Measurements from ENCODE around the gene NRG3. TPM values are rescaled to one million over a fixed set of nuclear protein-coding genes. Genes with fewer than 3 reads are reported as not detected.

NRG3 gene
- total RNA-seq, 2 experiments from 2014 or later: not detected

DNA sequence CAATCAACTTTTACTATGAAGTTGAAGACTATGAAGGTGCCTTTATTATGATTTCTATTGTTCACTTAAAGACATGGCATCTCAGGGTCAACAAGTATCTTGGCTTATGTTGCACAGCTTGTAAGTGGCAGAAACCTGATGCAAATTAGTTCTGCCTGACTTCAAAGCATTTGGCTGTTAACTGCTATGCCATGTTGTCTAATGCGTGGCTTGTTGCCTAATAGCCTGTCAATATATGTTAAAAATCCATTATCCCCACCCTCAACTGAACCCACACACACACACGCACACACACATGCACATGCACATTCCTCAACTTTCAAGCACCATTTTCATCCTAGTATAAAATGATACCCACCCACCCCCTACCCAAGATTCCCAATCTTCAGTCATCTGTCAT lies 217.1 kb downstream of the NRG3 start:
- POLR2A ChIA-PET: no interaction called here
- Mint-ChIP-seq H3K9me3 (peaks cover 5% of the 10 kb centered on the region), H3K36me3 (no peaks in the 10 kb centered on the region), H3K27me3 (no peaks in the 10 kb centered on the region), H3K27ac (no peak overlapping the region), H3K4me3 (no peak overlapping the region), H3K4me1 (no peaks in the 10 kb centered on the region)
- DNase-seq: no peak
- ATAC-seq (ENCODE audit: low read depth): no peak

DNA sequence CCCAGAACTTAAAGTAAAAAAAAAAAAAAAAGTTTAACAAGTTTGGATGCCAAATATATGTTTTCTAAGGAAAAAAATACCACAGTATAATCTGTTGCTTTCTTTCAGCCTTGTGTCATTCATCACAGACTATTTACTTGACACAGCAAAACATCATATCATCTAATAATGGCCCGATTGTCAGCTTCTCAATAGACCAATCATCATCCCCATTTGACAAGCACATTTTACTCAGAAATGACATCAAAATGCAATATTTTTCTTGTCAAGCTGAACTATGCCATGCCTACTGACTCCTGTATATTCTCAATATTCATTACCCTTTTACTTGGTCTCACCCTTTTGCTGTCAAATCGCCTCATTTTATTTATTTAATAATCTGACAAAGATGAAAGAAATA lies 249.7 kb downstream of the NRG3 start:
- no peak overlapping the region for H3K27ac Mint-ChIP-seq
- no peaks in the 10 kb centered on the region for H3K4me1 Mint-ChIP-seq
- H3K27me3 Mint-ChIP-seq: no peaks in the 10 kb centered on the region
- peaks cover 2% of the 10 kb centered on the region for H3K9me3 Mint-ChIP-seq
- no peaks in the 10 kb centered on the region for H3K36me3 Mint-ChIP-seq
- POLR2A ChIA-PET: no interaction called here
- H3K4me3 Mint-ChIP-seq: no peak overlapping the region
- DNase-seq (no peak), ATAC-seq (ENCODE audit: low read depth) (no peak)

DNA sequence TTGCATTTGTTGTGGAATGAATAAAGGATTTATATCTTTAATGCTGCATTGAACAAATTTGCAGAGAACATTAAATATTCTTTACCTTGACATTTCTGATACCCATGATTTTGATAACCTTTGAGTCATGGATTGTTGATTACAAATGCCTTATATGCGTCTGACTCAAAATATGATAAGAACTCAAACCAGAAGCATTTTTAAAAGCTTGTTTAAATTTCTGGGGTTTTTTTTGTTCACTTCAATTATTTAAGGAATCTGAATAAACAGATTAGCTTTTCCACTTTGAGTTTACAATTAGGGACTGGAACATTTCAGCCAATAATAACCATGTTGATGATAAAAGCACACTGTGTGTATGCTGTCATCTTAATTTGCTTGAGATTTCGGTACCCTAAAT lies 253.5 kb downstream of the NRG3 start:
- ATAC-seq (ENCODE audit: low read depth) (no peak), DNase-seq (no peak)
- peaks cover 5% of the 10 kb centered on the region for H3K9me3 Mint-ChIP-seq
- no peaks in the 10 kb centered on the region for H3K36me3 Mint-ChIP-seq
- no peaks in the 10 kb centered on the region for H3K4me1 Mint-ChIP-seq
- H3K27me3 Mint-ChIP-seq: no peaks in the 10 kb centered on the region
- H3K27ac Mint-ChIP-seq: no peak overlapping the region
- POLR2A ChIA-PET: no interaction called here
- H3K4me3 Mint-ChIP-seq: no peak overlapping the region

DNA sequence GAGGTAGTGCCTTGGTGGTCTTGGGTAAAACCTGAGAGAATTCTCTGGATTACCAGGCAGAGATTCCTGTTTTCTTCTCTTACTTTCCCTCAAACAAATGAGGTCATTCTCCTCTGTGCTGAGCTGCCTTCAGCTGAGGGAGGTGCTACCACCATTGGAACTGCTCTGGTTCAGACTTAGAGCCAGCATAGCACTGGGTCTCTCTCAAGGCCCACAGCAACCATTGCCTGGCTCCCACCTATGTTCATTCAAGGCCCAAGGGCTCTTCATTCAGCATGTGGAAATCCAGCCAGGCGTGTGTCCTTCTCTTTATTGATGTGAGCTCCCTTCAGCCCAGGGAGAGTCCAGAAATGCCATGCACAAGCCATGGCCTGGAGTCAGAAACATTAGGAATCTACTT lies 261.1 kb downstream of the NRG3 start:
- H3K4me3 Mint-ChIP-seq: no peak overlapping the region
- no peaks in the 10 kb centered on the region for H3K4me1 Mint-ChIP-seq
- ATAC-seq (ENCODE audit: low read depth): no peak
- no peaks in the 10 kb centered on the region for H3K27me3 Mint-ChIP-seq
- no peaks in the 10 kb centered on the region for H3K36me3 Mint-ChIP-seq
- peaks cover 10% of the 10 kb centered on the region for H3K9me3 Mint-ChIP-seq
- POLR2A ChIA-PET: no interaction called here
- DNase-seq: no peak
- H3K27ac Mint-ChIP-seq: no peak overlapping the region

DNA sequence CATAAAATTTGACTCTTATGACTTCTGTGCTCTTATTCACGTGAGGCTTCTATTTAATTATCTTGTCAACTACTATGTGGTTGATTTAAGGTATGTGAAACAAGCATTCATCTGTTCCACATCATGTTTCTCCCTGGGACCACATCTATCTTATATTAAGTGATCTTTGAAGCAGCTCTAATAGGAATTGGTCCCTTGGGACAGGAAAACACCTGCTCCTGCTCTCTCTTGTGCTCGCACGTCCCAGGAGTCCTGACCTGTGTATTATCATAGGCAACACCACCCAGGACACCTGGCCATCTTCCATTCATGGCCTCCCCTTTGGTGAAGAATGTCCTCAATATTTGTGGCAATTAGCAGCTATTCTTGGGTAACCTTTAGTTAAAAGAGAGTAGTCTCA lies 269.2 kb downstream of the NRG3 start:
- no peak overlapping the region for H3K4me3 Mint-ChIP-seq
- no peaks in the 10 kb centered on the region for H3K4me1 Mint-ChIP-seq
- H3K9me3 Mint-ChIP-seq: no peaks in the 10 kb centered on the region
- ATAC-seq (ENCODE audit: low read depth) (no peak), DNase-seq (no peak)
- no peak overlapping the region for H3K27ac Mint-ChIP-seq
- H3K36me3 Mint-ChIP-seq: no peaks in the 10 kb centered on the region
- POLR2A ChIA-PET: no interaction called here
- peaks cover 2% of the 10 kb centered on the region for H3K27me3 Mint-ChIP-seq

DNA sequence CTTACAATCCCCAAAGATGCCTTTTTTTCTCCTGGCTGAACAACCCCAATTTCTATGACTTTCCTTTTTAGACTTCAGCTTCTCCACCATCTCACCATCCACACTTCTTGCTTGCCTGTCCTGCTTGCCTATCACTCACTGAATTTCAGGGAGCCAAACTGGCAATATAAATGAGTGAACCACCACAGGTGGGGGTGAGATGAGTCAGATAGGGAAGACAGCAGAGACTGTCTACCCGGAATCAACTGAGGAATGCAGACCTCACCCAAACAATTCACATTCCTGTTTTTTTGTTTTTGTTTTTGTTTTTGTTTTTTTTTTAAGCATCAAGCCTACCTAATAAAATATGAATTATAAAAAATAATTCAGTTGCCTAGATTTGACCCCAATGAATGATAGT lies 273.8 kb downstream of the NRG3 start:
- DNase-seq (no peak), ATAC-seq (ENCODE audit: low read depth) (no peak)
- no peak overlapping the region for H3K4me3 Mint-ChIP-seq
- POLR2A ChIA-PET: no interaction called here
- H3K9me3 Mint-ChIP-seq: no peaks in the 10 kb centered on the region
- H3K27me3 Mint-ChIP-seq: peaks cover 2% of the 10 kb centered on the region
- H3K36me3 Mint-ChIP-seq: no peaks in the 10 kb centered on the region
- H3K27ac Mint-ChIP-seq: no peak overlapping the region
- no peaks in the 10 kb centered on the region for H3K4me1 Mint-ChIP-seq

GRCh38 chr10:82149674-82150073 lies 274.7 kb downstream of the NRG3 start:
- H3K9me3 Mint-ChIP-seq: no peaks in the 10 kb centered on the region
- no peak for ATAC-seq (ENCODE audit: low read depth)
- no peaks in the 10 kb centered on the region for H3K36me3 Mint-ChIP-seq
- H3K27ac Mint-ChIP-seq: no peak overlapping the region
- H3K27me3 Mint-ChIP-seq: peaks cover 2% of the 10 kb centered on the region
- DNase-seq: no peak
- POLR2A ChIA-PET: no interaction called here
- H3K4me3 Mint-ChIP-seq: no peak overlapping the region
- H3K4me1 Mint-ChIP-seq: no peaks in the 10 kb centered on the region

GRCh38 chr10:82150123-82150900 lies 275.3 kb downstream of the NRG3 start:
- H3K27me3 Mint-ChIP-seq: peaks cover 2% of the 10 kb centered on the region
- no peak for DNase-seq
- no peak for ATAC-seq (ENCODE audit: low read depth)
- no peaks in the 10 kb centered on the region for H3K4me1 Mint-ChIP-seq
- H3K9me3 Mint-ChIP-seq: no peaks in the 10 kb centered on the region
- no peak overlapping the region for H3K27ac Mint-ChIP-seq
- no peaks in the 10 kb centered on the region for H3K36me3 Mint-ChIP-seq
- H3K4me3 Mint-ChIP-seq: no peak overlapping the region
- POLR2A ChIA-PET: no interaction called here

GRCh38 chr10:82160307-82160706 lies 285.3 kb downstream of the NRG3 start:
- no peaks in the 10 kb centered on the region for H3K36me3 Mint-ChIP-seq

GRCh38 chr10:82161264-82161663 lies 286.3 kb downstream of the NRG3 start:
- ATAC-seq (ENCODE audit: low read depth) (no peak), DNase-seq (no peak)
- Mint-ChIP-seq H3K36me3 (no peaks in the 10 kb centered on the region), H3K27me3 (no peaks in the 10 kb centered on the region), H3K4me3 (no peak overlapping the region), H3K4me1 (no peaks in the 10 kb centered on the region), H3K27ac (no peak overlapping the region), H3K9me3 (peaks cover 2% of the 10 kb centered on the region)
- POLR2A ChIA-PET: no interaction called here

More at GRCh38 chr10:82160307-82160706, 285.3 kb downstream of the NRG3 start:
- Mint-ChIP-seq H3K4me3 (no peak overlapping the region), H3K4me1 (no peaks in the 10 kb centered on the region), H3K27ac (no peak overlapping the region), H3K9me3 (peaks cover 2% of the 10 kb centered on the region), H3K27me3 (no peaks in the 10 kb centered on the region)
- POLR2A ChIA-PET: no interaction called here
- ATAC-seq (ENCODE audit: low read depth): no peak
- DNase-seq: no peak

GRCh38 chr10:82162549-82163195 lies 287.7 kb downstream of the NRG3 start:
- POLR2A ChIA-PET: no interaction called here
- Mint-ChIP-seq H3K36me3 (no peaks in the 10 kb centered on the region), H3K4me1 (no peaks in the 10 kb centered on the region), H3K27me3 (no peaks in the 10 kb centered on the region), H3K4me3 (no peak overlapping the region), H3K27ac (no peak overlapping the region), H3K9me3 (no peaks in the 10 kb centered on the region)
- DNase-seq (no peak), ATAC-seq (ENCODE audit: low read depth) (no peak)

DNA sequence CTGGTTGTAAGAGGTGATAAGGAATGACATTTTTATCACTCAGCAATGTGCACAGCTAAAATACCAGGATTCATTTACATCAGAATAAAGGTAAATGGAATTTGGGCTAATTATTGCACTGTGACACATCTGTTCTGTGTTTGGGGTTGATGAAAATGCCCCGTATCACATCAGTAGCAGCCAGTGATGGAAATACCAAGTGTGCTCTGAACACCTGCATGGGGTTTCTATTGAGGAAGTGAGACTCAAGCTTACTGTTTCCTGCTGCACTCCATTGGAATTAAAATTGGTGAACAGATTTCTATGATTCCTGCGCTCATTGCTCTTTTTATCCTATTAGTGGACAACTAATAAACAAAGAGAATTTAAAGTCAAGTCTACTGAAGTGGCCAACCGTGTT lies 296.9 kb downstream of the NRG3 start:
- Mint-ChIP-seq H3K4me1 (no peaks in the 10 kb centered on the region), H3K9me3 (no peaks in the 10 kb centered on the region), H3K27me3 (no peaks in the 10 kb centered on the region), H3K27ac (no peak overlapping the region), H3K4me3 (no peak overlapping the region), H3K36me3 (no peaks in the 10 kb centered on the region)
- POLR2A ChIA-PET: no interaction called here
- no peak for DNase-seq
- no peak for ATAC-seq (ENCODE audit: low read depth)

DNA sequence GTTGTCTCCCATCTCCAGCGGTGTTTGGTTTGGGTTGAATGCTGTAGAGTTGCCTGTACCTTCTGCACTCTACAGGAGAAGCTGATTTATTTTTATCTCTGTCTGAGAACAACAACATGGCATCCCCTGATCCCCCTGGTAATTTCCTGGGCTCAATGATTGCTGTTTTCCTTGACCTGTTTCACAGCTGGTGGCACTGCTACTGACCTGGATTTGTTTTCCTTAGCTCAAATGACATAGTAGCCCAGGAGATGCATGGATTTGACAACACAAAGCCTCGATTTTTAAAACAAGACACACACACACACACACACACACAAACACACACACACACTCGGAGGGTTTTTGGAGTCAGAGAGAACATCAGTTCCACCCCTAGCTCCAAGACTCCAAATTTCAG lies 301.6 kb downstream of the NRG3 start:
- POLR2A ChIA-PET: no interaction called here
- ATAC-seq (ENCODE audit: low read depth) (no peak), DNase-seq (no peak)
- Mint-ChIP-seq H3K36me3 (no peaks in the 10 kb centered on the region), H3K4me1 (no peaks in the 10 kb centered on the region), H3K9me3 (no peaks in the 10 kb centered on the region), H3K27me3 (no peaks in the 10 kb centered on the region), H3K27ac (no peak overlapping the region), H3K4me3 (no peak overlapping the region)

GRCh38 chr10:82190432-82191260 lies 315.7 kb downstream of the NRG3 start:
- Mint-ChIP-seq H3K4me1 (no peaks in the 10 kb centered on the region), H3K4me3 (no peak overlapping the region), H3K9me3 (peaks cover 6% of the 10 kb centered on the region), H3K27ac (no peak overlapping the region), H3K27me3 (no peaks in the 10 kb centered on the region), H3K36me3 (no peaks in the 10 kb centered on the region)
- no peak for DNase-seq
- ATAC-seq (ENCODE audit: low read depth): no peak
- POLR2A ChIA-PET: no interaction called here

Measured in activated naive CD8-positive, alpha-beta T cell treated with anti-CD3 and anti-CD28 coated beads, Interleukin-2, amount 10 ng/mL, durations not matched to agents 7 days and 5 days (primary cell).